ENCODE data around the gene C20orf204.

DNA sequence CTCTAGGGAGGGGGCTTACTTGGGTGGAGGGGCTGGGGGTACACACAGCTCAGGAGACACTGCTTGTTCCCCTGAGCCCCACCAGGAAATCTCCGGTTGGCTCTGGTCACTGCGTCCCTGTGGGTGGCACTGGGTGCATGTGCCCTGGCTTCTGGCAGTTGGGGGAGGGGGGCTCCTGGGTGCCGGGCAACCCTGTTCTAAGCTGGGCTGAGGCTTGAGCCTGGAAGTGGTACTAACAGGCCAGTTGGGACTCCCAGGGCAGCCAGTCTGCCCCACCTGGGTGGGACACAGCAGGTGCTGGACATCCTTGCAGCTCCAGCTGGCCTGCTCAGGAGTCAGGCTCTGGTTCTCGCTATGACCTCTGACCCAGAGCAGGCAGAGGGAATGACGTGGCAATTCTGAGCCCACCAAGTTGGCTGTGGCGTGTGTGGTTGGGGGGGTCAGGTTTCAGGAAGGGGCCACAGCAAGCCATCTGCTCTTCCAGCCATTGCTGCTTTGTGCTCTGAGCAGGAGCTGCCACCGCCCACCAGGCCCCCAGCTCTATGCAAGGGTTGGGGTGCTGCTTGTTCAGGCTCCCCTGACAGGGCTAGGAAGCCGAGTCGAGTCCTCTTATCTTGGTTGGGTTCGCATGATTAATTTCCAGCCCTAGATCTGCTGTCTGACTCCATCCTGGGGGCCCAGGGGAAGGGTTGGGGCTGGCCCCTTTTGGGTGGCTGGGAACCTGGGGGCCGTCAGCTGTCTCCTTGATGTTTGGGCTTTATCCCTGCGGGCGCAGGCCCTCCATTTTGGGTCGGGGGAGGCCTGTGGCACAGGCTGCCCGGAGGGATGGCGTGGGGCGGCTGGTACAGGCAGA, 590 bp downstream of the C20orf204 start:
- TF ChIP-seq, protein P1, sequence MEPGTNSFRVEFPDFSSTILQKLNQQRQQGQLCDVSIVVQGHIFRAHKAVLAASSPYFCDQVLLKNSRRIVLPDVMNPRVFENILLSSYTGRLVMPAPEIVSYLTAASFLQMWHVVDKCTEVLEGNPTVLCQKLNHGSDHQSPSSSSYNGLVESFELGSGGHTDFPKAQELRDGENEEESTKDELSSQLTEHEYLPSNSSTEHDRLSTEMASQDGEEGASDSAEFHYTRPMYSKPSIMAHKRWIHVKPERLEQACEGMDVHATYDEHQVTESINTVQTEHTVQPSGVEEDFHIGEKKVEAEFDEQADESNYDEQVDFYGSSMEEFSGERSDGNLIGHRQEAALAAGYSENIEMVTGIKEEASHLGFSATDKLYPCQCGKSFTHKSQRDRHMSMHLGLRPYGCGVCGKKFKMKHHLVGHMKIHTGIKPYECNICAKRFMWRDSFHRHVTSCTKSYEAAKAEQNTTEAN (CRISPR knock-in tag; IDR thresholded peaks at IDR 0.05), result no peak
- TF ChIP-seq, protein P2, sequence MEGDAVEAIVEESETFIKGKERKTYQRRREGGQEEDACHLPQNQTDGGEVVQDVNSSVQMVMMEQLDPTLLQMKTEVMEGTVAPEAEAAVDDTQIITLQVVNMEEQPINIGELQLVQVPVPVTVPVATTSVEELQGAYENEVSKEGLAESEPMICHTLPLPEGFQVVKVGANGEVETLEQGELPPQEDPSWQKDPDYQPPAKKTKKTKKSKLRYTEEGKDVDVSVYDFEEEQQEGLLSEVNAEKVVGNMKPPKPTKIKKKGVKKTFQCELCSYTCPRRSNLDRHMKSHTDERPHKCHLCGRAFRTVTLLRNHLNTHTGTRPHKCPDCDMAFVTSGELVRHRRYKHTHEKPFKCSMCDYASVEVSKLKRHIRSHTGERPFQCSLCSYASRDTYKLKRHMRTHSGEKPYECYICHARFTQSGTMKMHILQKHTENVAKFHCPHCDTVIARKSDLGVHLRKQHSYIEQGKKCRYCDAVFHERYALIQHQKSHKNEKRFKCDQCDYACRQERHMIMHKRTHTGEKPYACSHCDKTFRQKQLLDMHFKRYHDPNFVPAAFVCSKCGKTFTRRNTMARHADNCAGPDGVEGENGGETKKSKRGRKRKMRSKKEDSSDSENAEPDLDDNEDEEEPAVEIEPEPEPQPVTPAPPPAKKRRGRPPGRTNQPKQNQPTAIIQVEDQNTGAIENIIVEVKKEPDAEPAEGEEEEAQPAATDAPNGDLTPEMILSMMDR (IDR thresholded peaks at IDR 0.05 in 2 of 3, conservative IDR thresholded peaks at IDR 0.05 in 1 of 3; ENCODE audit: insufficient read depth in 2 of 3, low read depth in 1 of 3, low read length in 3 of 3), result no peak
- TF ChIP-seq ELF2 (CRISPR knock-in tag; IDR thresholded peaks at IDR 0.05) (no peak), LARP7 (IDR thresholded peaks at IDR 0.05) (no peak), TAF1 (IDR thresholded peaks at IDR 0.05; ENCODE audit: control insufficient read depth, extremely low read depth, insufficient read depth, low read length, severe bottlenecking) (no peak), TCF7 (IDR thresholded peaks at IDR 0.05; ENCODE audit: borderline replicate concordance) (no peak), MTA3 (IDR thresholded peaks at IDR 0.05; ENCODE audit: borderline replicate concordance) (no peak), FOXJ3 (CRISPR knock-in tag; IDR thresholded peaks at IDR 0.05) (no peak), EGR1 (conservative IDR thresholded peaks at IDR 0.05) (no peak), HCFC1 (IDR thresholded peaks at IDR 0.05; ENCODE audit: low read depth, low read length) (no peak), CREB1 (IDR thresholded peaks at IDR 0.05) (0 out of 2 replicates have a peak, but pooled peaks have one; percentile 36), CREB1 (CRISPR knock-in tag; IDR thresholded peaks at IDR 0.05) (no peak), FOS (IDR thresholded peaks at IDR 0.05; ENCODE audit: extremely low read depth, insufficient read length) (no peak)
- TF ChIP-seq, protein P3, sequence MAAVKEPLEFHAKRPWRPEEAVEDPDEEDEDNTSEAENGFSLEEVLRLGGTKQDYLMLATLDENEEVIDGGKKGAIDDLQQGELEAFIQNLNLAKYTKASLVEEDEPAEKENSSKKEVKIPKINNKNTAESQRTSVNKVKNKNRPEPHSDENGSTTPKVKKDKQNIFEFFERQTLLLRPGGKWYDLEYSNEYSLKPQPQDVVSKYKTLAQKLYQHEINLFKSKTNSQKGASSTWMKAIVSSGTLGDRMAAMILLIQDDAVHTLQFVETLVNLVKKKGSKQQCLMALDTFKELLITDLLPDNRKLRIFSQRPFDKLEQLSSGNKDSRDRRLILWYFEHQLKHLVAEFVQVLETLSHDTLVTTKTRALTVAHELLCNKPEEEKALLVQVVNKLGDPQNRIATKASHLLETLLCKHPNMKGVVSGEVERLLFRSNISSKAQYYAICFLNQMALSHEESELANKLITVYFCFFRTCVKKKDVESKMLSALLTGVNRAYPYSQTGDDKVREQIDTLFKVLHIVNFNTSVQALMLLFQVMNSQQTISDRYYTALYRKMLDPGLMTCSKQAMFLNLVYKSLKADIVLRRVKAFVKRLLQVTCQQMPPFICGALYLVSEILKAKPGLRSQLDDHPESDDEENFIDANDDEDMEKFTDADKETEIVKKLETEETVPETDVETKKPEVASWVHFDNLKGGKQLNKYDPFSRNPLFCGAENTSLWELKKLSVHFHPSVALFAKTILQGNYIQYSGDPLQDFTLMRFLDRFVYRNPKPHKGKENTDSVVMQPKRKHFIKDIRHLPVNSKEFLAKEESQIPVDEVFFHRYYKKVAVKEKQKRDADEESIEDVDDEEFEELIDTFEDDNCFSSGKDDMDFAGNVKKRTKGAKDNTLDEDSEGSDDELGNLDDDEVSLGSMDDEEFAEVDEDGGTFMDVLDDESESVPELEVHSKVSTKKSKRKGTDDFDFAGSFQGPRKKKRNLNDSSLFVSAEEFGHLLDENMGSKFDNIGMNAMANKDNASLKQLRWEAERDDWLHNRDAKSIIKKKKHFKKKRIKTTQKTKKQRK (IDR thresholded peaks at IDR 0.05; ENCODE audit: borderline replicate concordance, low read depth, low read length), result no peak
- TF ChIP-seq, protein P4, sequence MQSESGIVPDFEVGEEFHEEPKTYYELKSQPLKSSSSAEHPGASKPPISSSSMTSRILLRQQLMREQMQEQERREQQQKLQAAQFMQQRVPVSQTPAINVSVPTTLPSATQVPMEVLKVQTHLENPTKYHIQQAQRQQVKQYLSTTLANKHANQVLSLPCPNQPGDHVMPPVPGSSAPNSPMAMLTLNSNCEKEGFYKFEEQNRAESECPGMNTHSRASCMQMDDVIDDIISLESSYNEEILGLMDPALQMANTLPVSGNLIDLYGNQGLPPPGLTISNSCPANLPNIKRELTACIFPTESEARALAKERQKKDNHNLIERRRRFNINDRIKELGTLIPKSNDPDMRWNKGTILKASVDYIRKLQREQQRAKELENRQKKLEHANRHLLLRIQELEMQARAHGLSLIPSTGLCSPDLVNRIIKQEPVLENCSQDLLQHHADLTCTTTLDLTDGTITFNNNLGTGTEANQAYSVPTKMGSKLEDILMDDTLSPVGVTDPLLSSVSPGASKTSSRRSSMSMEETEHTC (IDR thresholded peaks at IDR 0.05), result no peak
